ENCODE data around the gene NECTIN1. TPM values are rescaled to one million over a fixed set of nuclear protein-coding genes. Genes with fewer than 3 reads are reported as not detected.

The NECTIN1 gene
- total RNA-seq, 2 donors from 2014 or later, result 29.3 to 45.3 TPM

- no peaks in the 10 kb centered on the region for H3K27me3 ChIP-seq (ENCODE audit: control insufficient read depth, insufficient read depth, low read length, poor library complexity, severe bottlenecking)
- H3K27me3 Mint-ChIP-seq (ENCODE audit: insufficient read depth), result no peaks in the 10 kb centered on the region
- no peak overlapping the region for H3K9ac ChIP-seq (ENCODE audit: extremely low read depth, low read length, poor library complexity, severe bottlenecking)
- H3K4me3 ChIP-seq (ENCODE audit: low read length), result no peak overlapping the region
- peaks cover 59% of the 10 kb centered on the region for H3K4me1 Mint-ChIP-seq
- WGBS, 2 experiments (ENCODE audit: insufficient coverage in 1 of 2, insufficient read length in 1 of 2), result 74% methylated on average over 3 of the region's 3 CpGs; no CpG with 5 or more reads in 1 of the 2 experiments
- no peaks in the 10 kb centered on the region for H3K36me3 ChIP-seq (ENCODE audit: control insufficient read depth, insufficient read depth, low read length)
- no peaks in the 10 kb centered on the region for H3K9me3 Mint-ChIP-seq
- peak overlapping the region; percentile 86 for H3K27ac Mint-ChIP-seq
- no peaks in the 10 kb centered on the region for H3K36me3 Mint-ChIP-seq (ENCODE audit: low read depth)
- no peaks in the 10 kb centered on the region for H3K9me3 ChIP-seq (ENCODE audit: control insufficient read depth, low read length)
- TF ChIP-seq CTCF (conservative IDR thresholded peaks at IDR 0.05), result no peak
- no peak overlapping the region for H3K27ac ChIP-seq (ENCODE audit: low read depth, low read length)
- DNase-seq, result peak; percentile 78
- no peak overlapping the region for H3K4me3 Mint-ChIP-seq
- peaks cover 16% of the 10 kb centered on the region for H3K4me1 ChIP-seq (ENCODE audit: control insufficient read depth, insufficient read depth, low read length)
These were observed 81.7 kb downstream of the NECTIN1 start for GRCh38 chr11:119647254-119647653.

DNA sequence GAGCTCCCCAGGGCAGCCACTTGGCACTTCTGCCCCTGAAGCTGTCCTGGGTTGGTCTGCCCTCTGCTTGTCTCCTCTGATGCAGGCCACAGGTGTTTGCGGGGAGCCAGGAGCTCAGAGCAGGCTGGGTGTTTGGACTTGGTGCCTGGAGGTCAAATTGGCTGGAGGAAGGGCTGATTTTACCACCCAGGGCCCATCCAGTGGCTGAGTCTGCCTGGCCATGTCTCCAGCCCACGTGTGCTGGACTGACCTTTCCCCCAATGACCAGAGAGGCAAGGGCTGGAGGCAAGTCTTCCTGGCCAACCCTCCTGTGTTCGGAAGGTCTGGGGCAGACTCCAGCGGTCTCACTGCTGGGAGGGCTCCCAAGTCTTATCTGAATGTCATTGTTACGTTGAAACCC lies 84.0 kb downstream of the NECTIN1 start:
- no peak overlapping the region for H3K4me3 ChIP-seq (ENCODE audit: low read length)
- Mint-ChIP-seq H3K27ac (no peak overlapping the region), H3K4me1 (peaks cover 48% of the 10 kb centered on the region), H3K27me3 (ENCODE audit: insufficient read depth) (peaks cover 2% of the 10 kb centered on the region), H3K4me3 (no peak overlapping the region), H3K36me3 (ENCODE audit: low read depth) (no peaks in the 10 kb centered on the region), H3K9me3 (no peaks in the 10 kb centered on the region)
- no peak overlapping the region for H3K27ac ChIP-seq (ENCODE audit: low read depth, low read length)
- no peak for DNase-seq
- 82 to 93% methylated on average over 4 to 5 of the region's 5 CpGs for WGBS, 2 experiments (ENCODE audit: insufficient coverage in 1 of 2, insufficient read length in 1 of 2)
- H3K4me1 ChIP-seq (ENCODE audit: control insufficient read depth, insufficient read depth, low read length), result peaks cover 9% of the 10 kb centered on the region
- H3K9me3 ChIP-seq (ENCODE audit: control insufficient read depth, low read length), result no peaks in the 10 kb centered on the region
- no peak for TF ChIP-seq CTCF (conservative IDR thresholded peaks at IDR 0.05)
- H3K27me3 ChIP-seq (ENCODE audit: control insufficient read depth, insufficient read depth, low read length, poor library complexity, severe bottlenecking), result no peaks in the 10 kb centered on the region
- H3K9ac ChIP-seq (ENCODE audit: extremely low read depth, low read length, poor library complexity, severe bottlenecking), result no peak overlapping the region
- H3K36me3 ChIP-seq (ENCODE audit: control insufficient read depth, insufficient read depth, low read length), result no peaks in the 10 kb centered on the region

- H3K4me3 ChIP-seq (ENCODE audit: low read length), result no peak overlapping the region
- H3K9ac ChIP-seq (ENCODE audit: extremely low read depth, low read length, poor library complexity, severe bottlenecking), result no peak overlapping the region
- H3K4me1 Mint-ChIP-seq, result peaks cover 48% of the 10 kb centered on the region
- H3K27me3 ChIP-seq (ENCODE audit: control insufficient read depth, insufficient read depth, low read length, poor library complexity, severe bottlenecking), result no peaks in the 10 kb centered on the region
- no peaks in the 10 kb centered on the region for H3K9me3 Mint-ChIP-seq
- DNase-seq, result no peak
- no peak overlapping the region for H3K4me3 Mint-ChIP-seq
- H3K27me3 Mint-ChIP-seq (ENCODE audit: insufficient read depth), result peaks cover 2% of the 10 kb centered on the region
- H3K36me3 Mint-ChIP-seq (ENCODE audit: low read depth), result no peaks in the 10 kb centered on the region
- H3K36me3 ChIP-seq (ENCODE audit: control insufficient read depth, insufficient read depth, low read length), result no peaks in the 10 kb centered on the region
- WGBS, 2 experiments (ENCODE audit: insufficient coverage in 1 of 2, insufficient read length in 1 of 2), result 85 to 88% methylated on average over 7 of the region's 7 CpGs
- H3K27ac ChIP-seq (ENCODE audit: low read depth, low read length), result no peak overlapping the region
- TF ChIP-seq CTCF (conservative IDR thresholded peaks at IDR 0.05), result no peak
- no peaks in the 10 kb centered on the region for H3K9me3 ChIP-seq (ENCODE audit: control insufficient read depth, low read length)
- peaks cover 14% of the 10 kb centered on the region for H3K4me1 ChIP-seq (ENCODE audit: control insufficient read depth, insufficient read depth, low read length)
- H3K27ac Mint-ChIP-seq, result no peak overlapping the region
These were observed 84.5 kb downstream of the NECTIN1 start for GRCh38 chr11:119644502-119644901.

Data from endodermal cell (in vitro differentiated cells).